8988T (cell line): Measurements from ENCODE around the gene NDUFV1.
A peak's percentile ranks its signal among the peaks of the same experiment; 100 is the strongest.
"Not testable (repeated sequence)": the region's sequence is repeated elsewhere in the genome, so short reads cannot be mapped to it uniquely, and the experiment has no call there.

Source experiments
- DNase-seq: peaks from one replicate; pipeline ENCODE4 v3.0.0; 2011

Gene NDUFV1

DNA sequence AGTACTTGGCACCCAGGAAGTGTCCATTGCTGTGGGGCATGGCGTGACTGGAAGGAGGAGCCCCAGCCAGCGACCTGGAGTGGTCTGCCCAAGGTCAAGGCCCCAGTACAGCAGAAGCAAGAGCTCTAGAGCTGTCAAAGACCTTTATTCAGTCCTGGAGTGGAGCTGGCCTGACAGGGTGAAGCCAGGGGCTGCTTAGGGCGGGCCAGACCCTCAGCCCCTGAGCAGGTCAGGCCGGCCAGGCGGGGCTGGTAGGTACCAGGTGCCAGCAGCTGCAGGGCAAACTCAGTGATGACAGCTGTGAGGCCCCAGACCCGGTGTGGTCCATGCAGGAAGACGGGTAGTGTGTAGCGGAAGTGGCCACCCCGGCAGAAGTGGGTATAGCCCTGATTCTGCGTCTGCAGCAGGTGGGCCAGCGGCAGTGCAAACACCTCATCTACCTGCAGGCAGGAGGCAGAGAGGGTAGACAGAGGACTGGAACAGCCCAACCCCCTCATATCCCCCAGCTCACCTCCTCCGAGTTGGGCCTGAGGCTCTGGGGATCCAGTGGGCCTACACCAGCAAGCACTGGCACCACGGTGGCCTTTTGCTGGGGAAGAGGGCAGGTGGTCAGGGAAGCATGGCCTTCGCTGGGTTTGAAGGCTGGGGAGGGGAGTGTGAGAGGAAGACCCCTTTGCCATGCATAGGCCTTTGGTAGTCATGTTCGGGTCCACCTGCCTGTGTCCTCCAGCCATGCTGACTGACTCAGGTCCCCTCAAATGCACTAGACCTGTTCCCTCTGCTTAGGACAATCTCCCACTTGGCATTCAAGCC lies 21.3 kb downstream of the NDUFV1 start:
- DNase-seq: no peak

GRCh38 chr11:67628710-67629385 lies 22.1 kb downstream of the NDUFV1 start:
- no peak for DNase-seq

- peak; percentile 89 for DNase-seq
These were observed 22.9 kb downstream of the NDUFV1 start, which contains the start of gene NUDT8 for GRCh38 chr11:67629386-67630227. Gene NUDT8, minus strand, starts transcription at chr11:67629937. Its CDS starts 26 bp downstream, at chr11:67629911.

DNA sequence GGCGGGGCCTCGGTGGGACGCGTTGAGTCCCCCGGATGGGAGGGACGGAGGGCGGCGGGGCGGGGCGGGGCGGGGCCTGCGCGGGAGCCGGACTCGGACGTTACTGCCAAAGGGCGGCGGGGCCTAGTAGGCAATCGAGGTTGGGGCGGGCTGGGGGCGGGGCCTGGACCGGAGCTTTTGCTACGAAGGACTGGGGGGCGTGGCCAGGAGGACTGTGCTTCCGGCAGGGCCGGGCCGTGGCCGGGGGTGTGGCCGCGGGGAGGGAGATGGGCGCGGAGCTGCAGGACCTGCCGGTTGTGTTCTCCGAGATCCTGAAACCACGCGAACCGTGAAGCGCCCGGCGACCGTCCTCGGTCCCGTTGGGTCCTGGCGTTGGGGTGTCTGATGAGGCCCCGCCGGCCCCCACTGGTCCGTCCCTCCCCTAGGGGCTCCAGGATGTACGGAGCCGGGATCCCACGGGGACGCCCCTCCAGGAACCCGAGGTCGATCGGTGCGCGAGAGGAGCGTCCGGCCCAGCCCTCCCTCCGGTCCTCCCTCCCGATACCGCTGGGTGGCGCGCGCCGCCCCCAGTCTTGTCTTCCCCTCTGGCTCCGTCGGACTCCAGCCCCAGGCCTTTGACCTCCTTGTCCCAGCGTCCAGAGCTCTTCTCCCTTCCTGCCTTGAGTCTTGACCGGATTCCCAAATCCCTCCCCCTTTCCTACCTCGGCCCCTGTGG lies 23.6 kb downstream of the NDUFV1 start:
- peak; percentile 96 for DNase-seq

DNA sequence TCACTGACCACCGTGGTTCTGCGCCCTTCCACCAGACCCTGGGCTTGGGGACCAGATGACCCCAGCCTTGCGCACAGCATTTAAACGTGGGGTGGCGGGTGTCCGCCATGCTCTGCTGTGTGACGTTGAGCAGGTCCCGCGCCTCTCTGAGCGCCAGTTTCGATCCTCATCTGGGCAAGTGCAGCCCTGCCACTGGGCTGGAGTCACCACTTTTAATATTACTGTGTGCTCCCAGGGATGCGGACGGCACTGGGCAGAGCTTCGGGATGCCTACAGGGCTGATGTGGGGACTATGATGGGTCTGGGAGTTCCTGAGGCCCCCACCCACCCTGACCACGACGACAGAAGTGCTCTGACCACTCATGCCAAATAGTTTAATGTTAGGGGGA lies 24.2 kb downstream of the NDUFV1 start:
- no peak for DNase-seq

DNA sequence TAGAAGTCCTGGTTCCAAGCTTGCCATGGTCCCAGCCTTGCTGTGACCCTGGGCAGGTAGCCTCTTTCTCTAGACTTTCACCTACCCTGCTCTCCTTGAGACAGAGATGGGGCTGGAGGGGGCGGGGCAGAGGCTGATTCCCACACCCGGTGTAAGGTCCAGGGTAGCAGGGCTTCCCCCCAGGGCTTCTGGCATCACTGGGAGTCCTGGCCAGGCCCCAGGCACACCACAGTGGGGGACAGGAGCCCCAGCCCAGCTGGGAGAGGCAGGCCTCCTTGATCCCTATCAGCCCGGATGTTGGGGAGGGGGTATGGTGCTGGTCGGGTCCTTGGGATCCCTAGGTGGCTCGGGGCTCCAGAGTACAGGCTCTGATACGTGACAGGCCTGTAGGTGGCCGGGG lies 24.7 kb downstream of the NDUFV1 start:
- DNase-seq: no peak

GRCh38 chr11:67631853-67632174 lies 25.1 kb downstream of the NDUFV1 start:
- DNase-seq: no peak

DNA sequence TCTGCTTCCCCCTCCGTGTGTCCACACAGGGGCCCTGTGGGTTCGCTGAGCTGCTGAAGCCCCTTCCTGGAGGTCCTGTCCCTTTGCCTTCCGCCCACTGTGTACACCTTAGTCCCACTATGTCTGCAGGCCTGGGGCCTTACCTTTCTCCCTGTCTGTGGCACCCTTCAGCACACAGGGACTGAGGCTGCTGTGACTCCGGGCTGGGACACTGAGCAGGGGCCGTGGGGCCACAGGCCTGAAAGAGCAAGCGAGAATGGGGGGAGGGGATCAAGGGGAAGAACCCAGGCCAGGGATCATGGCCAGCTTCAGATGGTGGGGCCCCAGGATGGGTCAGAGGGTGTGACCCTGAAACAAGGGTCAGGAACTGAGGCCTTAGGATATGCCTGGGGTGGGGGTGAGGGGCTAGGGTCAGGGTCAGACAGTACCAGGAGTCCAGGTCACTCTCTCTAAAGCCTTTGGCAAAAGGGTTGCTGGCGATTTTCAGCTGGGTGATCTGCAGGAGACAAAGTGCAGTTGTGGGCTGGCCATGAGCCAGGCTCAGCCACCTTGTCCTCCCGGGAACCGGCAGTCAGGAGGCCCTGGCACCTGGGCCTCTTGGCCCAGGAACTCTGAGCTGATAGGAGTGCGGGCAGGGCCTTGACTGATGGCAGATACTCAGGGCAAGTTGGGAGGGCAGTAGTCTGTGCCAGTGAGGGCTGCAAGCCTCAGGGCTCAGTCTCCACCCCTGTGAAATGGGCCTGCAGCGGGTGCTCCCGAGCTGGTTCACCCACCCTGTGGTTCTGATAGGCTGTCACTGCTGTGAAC lies 25.6 kb downstream of the NDUFV1 start:
- DNase-seq: no peak

- no peak for DNase-seq
These were observed 26.4 kb downstream of the NDUFV1 start for GRCh38 chr11:67632982-67633755.

GRCh38 chr11:67633758-67634365 lies 27.1 kb downstream of the NDUFV1 start:
- no peak for DNase-seq

DNA sequence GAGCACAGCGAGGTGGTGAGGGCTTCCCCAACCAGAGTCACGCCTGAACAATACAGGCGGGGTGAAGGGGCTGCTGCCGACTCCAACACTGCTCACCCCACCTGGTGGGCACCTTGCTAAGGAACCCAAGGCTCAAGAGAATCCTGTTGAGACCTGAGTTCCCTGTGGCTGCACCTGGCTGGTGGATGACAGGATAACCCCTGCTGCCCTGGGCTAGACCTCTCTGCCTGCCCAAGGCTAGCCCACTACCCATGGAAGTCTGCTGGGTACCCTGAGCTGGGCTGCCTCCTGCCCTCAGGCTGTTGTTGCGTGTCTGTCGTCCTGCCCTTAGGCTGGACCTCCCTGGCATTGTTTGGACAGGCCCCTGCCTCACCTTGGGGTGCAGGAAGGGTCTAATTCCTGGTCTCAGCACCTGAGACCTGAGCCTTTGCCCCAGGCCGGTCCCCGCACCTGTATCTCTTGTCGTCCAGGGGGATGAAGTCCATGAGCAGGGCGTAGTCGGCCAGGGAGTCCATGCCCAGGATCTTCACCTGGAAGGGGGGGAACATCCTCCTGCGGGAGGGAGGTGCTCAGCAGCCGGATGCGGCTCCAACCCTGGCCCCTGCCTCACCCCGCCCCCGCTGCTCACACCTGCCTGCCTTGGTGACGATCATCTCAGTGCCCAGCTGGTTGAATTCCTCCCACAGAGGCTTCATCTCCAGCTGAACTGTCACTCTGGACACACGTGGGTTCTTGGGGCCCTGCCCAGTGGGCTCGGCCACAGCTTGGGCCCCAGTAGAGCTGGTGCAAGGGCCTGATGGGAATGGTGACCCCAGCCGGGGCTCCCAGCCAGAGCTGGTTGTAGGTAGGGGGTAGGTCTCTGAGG lies 27.9 kb downstream of the NDUFV1 start:
- DNase-seq: no peak

GRCh38 chr11:67635231-67635521 lies 28.4 kb downstream of the NDUFV1 start:
- no peak for DNase-seq

DNA sequence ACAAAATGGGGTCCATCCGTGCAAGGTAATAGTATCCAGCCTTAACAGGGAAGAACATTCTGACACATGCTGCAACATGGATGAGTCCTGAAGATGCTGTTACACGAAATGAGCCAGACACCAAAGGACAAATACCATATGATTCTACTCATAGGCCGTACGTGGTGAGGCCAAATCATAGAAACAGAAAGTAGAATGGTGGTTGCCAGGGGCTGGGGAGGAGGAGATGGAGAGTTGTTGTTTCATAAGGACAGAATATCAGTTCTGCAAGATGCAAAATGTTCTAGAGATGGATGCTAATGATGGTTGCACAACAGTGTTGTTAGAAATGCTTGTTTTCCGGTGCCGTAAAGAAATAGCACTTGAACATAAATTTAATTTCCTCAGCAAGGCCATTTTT lies 30.2 kb downstream of the NDUFV1 start:
- no peak for DNase-seq

DNA sequence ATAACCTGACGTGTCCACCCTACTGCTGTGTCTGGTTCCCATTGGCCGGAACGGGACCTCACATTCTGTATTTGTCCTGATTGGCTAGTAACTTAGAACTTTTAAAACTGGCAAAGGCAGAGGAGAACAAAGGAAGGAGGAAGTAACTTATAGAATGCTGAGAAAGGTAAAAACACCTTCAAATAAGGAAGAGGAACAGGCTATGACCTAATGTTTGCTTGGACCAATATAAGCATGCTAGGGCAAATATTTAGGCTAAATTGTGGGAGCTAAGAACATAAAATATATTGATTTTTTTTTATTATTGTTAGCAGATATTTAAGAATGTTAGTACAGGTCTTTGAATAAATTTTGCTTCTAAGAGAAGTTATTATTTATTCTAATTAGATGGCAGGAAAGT lies 30.7 kb downstream of the NDUFV1 start:
- not testable (repeated sequence) for DNase-seq

GRCh38 chr11:67638535-67639437 lies 32.0 kb downstream of the NDUFV1 start:
- no peak for DNase-seq

DNA sequence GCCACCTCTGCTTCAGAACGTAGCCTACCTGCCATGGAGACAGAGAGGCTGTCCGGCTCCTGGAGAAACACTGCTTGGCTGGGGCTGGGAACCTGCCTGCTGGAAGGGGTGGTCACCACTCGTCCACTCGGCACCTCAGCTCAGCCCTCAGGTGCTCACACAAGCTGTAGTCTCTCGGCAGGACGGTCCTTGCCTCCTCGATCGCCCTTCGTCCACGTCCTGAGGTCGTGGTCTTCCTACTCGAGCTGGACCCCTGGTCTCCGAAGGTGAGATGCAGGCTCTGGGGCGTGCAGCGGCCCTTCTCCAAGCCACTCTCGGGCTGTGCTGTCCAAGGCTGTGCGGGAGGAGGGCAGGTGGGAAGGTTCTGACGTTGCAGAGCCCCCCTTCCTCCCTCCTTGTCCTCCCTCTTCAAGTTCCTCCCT lies 32.7 kb downstream of the NDUFV1 start, which contains the start of gene TBX10:
TSS of gene TBX10 (minus strand) at position 326 of the 422 bp plus-strand sequence. CDS start at position 35, 291 bp downstream.
- no peak for DNase-seq

GRCh38 chr11:67640021-67640757 lies 33.5 kb downstream of the NDUFV1 start:
- peak; percentile 96 for DNase-seq
